NCI-H1930 (cell line): ENCODE results near the gene EYS.
"Not testable (repeated sequence)": the region's sequence is repeated elsewhere in the genome, so short reads cannot be mapped to it uniquely, and the experiment has no call there.

Experiments
- DNase-seq, 2 experiments: peaks; one replicate each; lab custom pipeline; 2025; lab: John Stamatoyannopoulos, UW

Gene EYS

DNA sequence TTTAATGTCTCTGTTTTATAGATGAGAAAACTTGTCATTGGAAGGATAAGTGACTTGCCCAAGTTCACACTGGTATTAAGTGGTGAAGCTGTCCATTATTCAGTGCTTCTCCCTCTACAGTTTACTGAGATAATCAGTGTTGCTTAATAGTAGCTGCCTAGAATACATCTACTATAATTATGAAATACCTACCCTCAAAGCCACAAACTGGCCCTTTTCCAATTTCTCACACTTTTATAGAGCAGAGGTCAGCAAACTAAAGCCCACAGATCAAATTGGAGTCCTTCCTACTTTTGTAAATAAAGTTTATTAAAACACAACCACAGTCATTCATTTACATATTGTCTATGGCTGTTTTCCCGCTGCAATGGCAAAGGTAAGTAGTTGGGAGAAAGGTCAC is 73.5 kb downstream of the EYS start:
- no peak for DNase-seq

DNA sequence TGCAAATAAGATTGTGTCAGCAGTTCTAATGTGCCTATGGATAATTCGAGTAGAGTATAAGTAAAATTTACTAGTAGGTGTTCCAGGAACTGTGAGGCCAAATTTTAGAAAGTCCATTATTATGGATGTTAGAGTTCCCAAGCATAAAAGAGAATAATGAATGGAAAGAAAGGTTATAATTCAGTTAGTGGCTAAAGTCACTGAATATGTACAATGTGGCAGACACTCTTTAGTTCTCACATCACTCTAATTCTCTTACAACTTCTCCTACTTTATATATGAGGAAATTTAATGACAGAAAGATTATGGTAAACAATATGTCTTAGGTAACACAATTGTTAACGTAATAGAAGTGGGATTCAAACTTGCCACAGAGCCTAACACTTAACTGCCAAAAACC is 75.3 kb downstream of the EYS start:
- DNase-seq: no peak

DNA sequence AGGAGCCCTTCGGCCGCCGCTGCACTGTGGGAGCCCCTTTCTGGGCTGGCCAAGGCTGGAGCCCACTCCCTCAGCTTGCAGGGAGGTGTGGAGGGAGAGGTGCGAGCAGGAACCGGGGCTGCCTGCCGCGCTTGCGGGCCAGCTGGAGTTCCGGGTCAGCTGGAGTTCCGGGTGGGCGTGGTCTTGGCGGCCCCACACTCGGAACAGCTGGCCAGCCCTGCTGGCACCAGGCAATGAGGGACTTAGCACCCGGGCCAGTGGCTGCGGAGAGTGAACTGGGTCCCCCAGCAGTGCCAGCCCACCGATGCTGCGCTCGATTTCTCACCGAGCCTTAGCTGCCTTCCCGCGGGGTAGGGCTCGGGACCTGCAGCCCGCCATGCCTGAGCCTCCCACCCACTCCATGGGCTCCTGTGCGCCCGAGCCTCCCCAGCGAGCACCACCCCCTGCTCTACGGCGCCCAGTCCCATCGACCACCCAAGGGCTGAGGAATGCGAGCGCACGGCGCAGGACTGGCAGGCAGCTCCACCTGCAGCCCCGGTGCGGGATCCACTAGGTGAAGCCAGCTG is 79.5 kb downstream of the EYS start:
- DNase-seq: not testable (repeated sequence)

DNA sequence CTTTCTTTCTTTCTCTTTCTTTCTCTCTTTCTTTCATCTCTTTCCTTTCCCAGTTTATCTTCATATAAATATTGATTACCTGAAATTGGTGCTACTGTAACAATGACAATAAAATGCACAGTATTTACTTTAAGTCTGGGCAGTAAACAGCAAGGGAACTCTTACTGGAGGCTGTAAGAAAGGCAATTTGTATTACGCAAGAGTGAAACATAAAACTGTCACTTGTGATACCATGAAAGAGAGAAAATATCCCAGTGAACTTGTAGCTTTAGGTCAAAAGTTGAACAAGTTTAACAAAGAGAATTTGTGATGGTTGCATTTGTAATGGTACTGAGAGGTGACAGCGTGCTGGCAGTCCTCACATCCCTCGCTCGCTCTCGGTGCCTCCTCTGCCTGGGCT is 80.0 kb downstream of the EYS start:
- no peak for DNase-seq

DNA sequence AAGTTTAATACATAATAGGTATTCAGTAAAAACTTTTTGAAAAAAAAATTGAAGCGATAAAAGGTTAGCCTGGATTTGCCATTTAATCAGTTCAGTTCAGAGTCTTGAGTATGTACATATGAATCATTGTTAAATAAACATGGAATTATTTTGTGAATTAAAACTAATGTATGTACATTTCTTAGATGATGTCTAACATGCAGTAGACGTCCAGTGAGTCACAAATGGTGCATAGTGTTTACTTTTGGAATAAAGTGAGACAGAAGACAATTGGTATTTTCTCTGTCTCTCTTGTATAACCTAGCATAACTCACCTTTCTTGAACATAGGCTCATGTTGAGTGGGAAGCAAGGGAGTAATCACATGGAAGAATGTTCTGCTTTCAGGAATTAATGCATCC is 83.5 kb downstream of the EYS start:
- DNase-seq: no peak

DNA sequence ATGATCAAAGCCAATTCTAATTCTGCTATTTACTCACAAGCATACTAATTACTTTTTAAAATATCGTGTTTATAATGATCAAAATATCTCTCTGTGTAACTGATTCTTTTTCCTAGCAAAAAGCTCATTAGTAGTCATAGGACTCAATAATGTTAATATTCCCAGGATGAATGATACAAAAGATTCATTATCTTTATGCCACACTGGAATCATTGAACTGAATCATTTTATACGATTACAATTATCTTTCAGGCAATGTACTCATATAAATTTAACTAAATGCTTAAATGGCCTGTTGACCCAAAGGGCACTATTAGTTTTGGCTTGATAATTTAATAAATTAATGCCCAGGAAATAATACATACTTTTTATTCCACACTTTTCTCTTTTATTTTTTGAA is 96.3 kb downstream of the EYS start:
- DNase-seq: no peak

DNA sequence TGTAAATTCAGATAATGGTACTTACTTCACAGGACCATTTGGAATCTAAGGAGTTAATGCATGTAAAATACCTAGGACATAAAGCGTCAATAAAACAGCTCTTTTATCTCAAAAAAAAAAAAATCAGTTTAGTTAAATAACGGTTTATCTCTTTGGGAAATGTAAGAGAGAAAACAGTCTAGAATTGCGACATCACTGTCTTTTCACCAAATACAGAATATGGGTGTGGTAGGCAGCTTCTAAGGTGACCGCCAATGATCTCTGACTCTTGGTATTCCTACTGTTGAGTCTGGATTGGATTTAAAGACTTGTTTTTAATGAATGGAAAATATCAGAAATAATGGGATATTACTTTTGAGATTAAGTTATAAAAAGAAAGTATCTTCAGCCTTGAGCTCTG is 111.5 kb downstream of the EYS start:
- DNase-seq: no peak

DNA sequence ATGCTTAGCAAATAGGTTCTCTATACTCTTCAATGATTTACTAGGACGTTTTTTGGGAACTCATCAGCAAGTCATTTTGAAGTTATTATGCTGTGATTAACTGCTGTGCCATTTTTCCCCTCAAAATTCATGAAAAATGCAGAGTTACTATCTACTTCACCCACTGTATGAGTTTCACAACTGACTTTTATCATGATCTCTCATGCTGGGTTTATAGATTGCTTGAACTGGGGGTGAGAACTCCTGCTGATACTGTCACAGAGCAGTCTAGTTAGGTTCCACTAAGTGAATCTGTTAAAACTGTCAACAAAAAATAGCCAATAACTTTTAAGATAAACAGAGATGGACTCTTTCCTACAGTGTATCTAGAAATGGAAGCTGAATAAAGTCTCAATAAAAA is 136.7 kb downstream of the EYS start:
- DNase-seq: no peak

DNA sequence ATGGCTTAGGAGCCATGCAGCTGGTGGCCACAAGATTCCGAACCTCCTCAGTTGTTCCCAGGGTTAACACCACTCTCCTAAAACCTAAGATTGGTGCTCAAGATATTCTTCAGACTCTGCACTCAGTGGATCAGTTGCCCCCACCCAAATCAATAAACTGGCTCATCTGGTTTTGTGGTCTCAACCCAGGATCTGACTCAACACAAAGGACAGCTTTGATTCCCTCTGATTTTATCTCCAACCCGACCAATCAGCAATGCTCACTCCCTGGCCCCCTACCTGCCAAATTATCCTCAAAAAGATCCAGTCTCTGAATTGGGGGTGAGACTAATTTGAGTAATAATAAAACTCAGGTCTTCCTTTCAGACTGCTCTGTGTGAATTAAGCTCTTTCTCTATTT is 137.5 kb downstream of the EYS start:
- no peak for DNase-seq

DNA sequence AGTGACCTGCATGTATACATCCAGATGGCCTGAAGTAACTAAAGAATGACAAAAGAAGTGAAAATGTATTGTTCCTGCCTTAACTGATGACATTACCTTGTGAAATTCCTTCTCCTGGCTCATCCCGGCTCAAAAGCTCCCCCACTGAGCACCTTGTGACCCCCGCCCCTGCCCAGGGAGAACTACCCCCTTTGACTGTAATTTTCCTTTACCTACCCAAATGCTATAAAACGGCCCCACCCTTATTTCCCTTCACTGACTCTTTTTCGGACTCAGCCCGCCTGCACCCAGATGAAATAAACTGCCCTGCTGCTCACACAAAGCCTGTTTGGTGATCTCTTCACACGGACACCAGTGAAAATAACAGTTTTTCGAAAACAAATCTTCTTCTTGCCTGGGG is 138.0 kb downstream of the EYS start:
- DNase-seq: not testable (repeated sequence)

DNA sequence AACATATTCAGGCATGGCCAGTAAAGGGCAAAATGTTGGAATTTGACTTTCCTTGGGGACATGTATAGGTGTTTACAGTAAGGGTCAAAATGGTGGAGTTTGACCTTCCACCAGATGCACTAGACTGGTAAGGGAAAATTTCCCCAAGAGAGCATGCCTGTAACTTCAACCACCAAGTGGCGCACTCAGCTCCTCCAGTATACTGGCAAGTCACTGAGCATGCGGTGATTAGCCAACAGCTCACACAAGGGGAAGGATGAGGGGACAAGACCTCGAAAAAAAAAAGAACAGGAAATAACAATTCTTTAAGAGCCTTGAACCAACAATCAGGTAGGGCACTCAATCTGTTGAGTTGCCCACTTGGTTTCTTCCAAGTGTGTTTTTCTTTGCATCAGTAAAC is 140.9 kb downstream of the EYS start:
- no peak for DNase-seq

DNA sequence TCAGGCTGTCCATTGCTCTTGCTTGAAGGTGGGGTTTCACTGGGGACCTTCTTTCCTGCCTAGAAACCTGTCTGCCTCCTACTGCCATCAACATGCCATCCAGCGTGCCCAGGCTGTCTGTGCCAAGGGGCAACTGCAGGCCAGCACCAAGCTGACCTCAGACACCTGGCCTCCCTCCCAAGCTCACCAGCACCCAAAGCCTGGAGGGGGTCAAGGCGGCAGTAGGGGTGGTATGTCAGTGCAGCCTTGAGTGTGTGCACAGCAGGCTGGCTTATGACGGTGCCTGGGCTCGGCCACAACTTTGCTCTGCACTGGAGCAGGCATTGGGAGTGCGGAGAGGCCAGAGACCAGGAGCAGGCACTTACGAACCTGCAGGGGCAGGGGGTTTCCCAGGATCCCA is 149.0 kb downstream of the EYS start:
- DNase-seq: no peak

DNA sequence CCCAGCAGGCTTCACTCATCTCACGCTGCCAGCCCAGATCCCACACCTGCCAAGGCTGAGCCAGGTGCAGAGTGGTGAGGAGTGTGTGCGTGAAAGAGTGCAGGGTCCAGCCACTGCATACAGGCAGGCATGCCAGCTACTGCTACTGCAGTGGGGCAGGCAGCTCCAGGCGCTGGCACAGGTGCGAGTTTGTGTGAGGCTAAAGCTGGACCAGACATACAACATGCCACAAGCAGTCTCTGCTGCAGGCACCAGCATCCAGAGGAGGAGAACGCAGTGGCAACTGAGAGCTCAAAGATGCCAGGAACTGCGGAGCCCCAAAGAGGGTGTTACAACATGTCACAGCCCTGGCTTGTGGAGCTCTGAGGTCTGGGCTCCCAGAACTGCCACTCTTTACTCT is 149.8 kb downstream of the EYS start:
- DNase-seq: no peak

DNA sequence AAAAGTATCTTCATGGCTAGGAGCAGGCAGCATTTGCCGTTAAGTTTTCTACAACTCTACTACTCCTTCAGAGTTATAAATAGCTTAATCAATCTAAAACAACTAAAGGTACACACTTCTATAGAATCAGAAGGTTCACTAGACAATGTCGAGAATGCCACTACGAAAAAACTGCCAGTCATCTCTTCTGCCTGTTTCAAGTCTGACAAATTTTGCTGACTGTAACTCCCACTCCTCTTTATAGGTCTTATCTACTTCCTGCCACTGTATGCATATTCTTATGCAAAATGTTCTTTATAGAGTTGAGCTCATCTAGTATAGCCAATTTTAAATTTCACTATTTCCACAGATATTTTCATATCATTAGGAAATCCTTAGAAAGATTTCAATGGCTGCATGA is 160.1 kb downstream of the EYS start:
- no peak for DNase-seq

DNA sequence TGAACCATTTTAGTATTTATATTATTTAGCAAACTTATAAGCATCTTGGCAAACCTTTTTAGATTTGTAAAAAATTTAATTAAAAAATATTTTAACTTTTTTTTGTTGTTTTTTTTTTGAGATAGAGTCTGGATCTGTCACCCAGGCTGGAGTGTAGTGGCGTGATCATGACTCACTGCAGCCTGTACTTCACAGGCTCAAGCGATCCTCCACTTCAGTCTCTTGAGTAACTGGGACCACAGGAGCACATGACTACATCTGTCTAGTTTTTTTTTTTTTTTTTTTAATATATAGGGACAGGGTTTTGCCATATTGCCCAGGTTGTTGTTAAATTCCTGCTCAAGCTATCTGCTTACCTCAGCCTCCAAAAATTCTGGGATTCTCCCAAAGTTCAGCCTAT is 161.1 kb downstream of the EYS start:
- no peak for DNase-seq

DNA sequence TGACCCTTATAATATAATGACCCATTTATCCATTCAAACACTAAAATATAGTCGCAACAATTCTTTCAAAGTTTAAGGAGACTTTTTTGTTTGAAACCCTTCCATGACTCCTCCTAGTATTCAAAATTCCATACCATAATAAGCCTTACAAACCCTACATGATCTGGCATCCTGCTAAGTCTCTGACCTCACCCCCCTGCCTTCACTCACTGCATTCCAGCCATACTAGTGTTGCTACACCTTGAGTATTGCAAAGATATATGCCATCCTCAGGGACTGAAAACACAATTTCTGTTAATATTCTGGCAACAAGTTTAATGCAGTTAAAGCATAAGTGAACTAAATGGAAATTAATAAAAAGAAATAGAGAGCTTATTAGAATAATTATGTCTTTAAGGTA is 168.4 kb downstream of the EYS start:
- DNase-seq: no peak

DNA sequence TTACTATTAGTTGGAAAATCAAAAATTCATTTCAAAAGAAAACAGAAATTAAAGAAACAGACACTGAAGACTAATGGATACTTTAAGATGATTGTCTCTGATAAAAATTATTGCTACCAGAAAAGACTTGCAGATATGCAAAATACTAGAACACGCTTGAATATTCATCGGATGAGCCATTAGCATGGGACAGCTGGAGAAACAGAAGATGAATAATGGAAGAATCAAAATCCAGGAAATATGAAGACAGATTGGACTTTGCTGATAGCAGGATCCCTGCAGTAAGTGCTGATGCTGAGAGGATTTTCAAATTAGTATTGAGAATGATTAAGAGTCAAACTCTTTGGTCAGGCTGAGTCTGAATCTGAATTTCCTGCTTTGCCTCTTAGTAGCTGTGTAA is 169.4 kb downstream of the EYS start:
- DNase-seq: no peak

DNA sequence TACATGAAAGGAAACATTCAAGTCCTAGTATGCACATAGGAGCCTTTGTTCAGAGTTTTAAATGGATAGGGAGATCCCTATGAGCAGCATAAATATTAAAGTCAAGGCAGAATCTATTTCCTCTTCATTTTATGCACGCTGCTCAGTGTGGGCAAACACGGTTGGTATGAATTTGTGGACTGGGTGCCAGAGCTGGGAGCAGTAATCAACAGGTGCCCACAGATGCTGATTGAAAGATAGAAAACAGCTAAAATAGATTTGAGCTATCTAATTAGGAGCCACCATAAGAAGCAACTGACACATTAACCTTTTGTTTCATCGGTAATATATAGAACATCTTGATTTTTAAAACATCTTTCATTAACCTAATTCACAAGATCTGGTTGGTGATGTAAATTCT is 175.5 kb downstream of the EYS start:
- DNase-seq: no peak

DNA sequence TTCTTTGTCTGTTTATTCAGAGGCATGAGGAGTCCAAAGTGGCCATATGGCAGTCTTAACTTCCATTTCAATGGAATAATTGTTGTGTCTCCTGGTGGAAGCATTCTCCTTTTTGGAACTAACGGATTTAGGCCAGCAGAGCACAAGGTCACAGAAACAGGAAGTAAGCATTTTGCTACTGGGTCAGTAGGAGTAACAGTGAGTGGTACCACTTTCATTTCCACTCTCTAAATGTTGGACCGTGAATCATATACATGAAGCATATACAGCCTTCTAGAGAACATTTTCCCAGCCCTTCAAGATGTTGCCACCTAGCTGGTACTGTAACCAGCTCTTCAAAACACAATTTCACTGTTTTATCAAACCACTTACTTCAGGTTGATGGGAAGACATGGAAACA is 182.8 kb downstream of the EYS start:
- no peak for DNase-seq

DNA sequence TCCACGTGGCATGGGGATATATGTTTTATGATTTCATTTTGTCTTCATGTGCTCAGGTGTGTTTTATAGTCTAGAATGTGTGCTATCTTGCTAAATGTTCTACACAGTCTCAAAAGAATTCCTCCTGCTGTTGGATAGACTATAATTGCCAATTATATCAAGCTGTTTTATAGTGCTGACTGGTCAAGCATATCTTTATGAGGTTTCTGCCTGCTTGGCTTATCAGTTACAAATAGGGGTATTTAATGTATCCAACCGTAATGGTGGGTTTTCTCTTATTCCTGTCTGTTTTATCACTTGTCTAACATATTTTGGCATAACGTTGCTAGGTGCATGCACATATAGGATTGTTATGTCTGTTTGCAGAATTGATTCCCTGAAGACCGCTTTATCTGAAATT is 201.3 kb downstream of the EYS start:
- peak in 1 of 2 experiments; percentile 49 for DNase-seq

DNA sequence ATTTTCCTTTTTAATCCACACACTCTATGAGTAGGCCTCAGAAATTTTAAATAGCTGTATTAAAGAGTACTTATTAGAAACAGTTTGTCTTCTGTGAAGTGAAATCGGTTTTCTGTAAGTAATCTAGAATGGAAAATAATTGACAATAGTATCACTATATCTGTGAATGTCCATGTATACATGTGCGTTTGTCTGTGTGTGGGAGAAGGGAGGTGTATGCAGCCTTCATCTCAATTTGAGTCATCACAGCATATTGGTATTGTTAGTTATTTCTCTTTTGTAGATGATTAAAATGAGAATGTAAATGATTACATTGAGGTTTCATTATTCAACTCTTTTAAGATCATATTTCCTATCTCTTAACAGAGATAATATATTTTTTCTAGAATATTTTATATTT is 206.0 kb downstream of the EYS start:
- no peak for DNase-seq

DNA sequence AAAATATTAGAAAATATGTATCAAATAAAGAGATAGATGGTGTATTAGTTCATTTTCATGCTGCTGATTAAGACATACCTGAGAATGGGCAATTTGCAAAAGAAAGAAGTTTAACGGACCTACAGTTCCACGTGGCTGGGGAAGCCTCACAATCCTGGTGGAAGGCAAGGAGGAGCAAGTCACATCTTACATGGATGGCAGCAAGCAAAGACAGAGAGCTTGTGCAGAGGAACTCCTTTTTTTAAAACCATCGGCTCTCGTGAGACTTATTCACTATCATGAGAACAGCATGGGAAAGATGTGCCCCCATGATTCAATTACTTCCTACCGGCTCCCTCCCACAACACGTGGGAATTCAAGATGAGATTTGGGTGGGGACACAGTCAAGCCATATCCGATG is 223.4 kb downstream of the EYS start:
- DNase-seq: not testable (repeated sequence)

DNA sequence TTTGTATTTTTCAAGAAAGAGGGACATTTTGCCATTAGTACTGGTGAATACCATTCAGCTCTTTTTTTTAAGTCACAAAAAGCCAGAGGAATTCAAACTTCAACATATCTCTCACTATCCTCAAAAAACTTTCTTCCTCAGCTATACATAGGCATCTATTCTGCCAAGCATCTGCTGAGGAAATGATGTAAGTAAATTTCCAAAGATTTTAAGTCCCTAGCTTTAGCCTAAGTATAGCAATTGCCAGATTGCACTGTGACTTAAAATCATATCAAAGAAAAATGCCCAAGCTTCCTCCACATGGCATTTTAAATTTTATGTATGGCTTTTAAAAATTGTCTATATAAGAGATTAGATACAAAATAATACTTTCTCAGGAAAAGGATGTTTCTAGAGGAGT is 237.4 kb downstream of the EYS start:
- no peak for DNase-seq

DNA sequence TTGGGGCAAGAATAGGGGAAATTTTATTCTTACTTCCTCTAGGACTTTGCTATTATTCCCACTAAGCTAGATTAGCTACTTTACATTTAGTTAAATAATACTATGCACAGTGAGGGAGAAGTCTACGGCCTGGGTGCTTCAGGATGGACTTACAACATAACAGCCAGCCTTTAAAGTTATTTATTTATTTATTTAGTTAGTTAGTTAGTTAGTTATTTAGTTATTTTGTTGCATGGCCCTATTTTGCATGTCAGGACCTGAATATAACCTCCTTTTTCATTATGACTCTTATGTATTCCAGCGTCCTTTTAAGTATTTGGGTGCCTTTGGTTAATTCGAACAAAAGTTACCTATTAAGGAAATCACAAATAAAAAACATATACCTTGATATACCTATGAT is 238.7 kb downstream of the EYS start:
- no peak for DNase-seq

DNA sequence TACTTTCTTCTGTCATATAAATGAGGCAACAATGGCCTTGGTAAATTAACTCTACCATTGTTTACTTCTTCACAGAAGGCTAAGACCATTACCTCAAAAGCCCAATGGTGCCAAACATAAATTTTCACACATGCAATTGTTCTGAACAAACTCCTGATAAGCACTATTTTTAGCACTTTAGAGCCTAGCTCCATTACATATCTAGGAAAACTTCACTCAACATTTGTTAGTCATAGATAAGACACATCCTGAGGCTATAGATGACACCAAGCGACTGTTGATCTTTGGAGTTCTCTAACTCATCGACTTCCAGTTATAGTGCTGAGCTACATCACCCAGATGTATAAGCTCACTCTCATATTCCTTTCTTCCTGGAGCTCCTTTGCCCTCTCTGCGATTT is 245.9 kb downstream of the EYS start:
- no peak for DNase-seq
